RWPE2 (cell line): ENCODE results near the gene TENM4.

Experiments
- ATAC-seq: fragments of 200-7000 bp; cut with Tn5 transposase; 3 replicates; pipeline ENCODE4 v1.9.1; 2021; ENCODE audit warnings: low read depth
- DNase-seq: peaks from one replicate; pipeline ENCODE4 v3.0.0-alpha.2; 2020; ENCODE audit warnings: low spot score
- H3K27ac ChIP-seq: fragments of 450-650 bp; 2 replicates; pipeline ENCODE4 v1.5.1; 2017; ENCODE audit warnings: mild to moderate bottlenecking; ENCODE audit not compliant: poor library complexity, severe bottlenecking
- H3K27me3 ChIP-seq: fragments of 250-450 bp; sonication (Bioruptor Pico); 2 replicates; pipeline ENCODE4 v1.5.1; 2021; ENCODE audit warnings: mild to moderate bottlenecking, moderate library complexity; ENCODE audit not compliant: insufficient read depth, poor library complexity, severe bottlenecking
- H3K36me3 ChIP-seq: fragments of 250-450 bp; sonication (Bioruptor Pico); 2 replicates; pipeline ENCODE4 v1.5.1; 2020; ENCODE audit warnings: low read depth, mild to moderate bottlenecking, moderate library complexity
- H3K4me1 ChIP-seq: fragments of 250-450 bp; sonication (Bioruptor Pico); 2 replicates; pipeline ENCODE4 v1.5.1; 2021; ENCODE audit warnings: mild to moderate bottlenecking, moderate library complexity; ENCODE audit not compliant: insufficient read depth, poor library complexity, severe bottlenecking
- H3K4me3 ChIP-seq: fragments of 250-450 bp; sonication (Bioruptor Pico); 2 replicates; pipeline ENCODE4 v1.5.1; 2021; ENCODE audit warnings: mild to moderate bottlenecking, moderate library complexity; ENCODE audit not compliant: severe bottlenecking
- H3K9me3 ChIP-seq: fragments of 250-450 bp; sonication (Bioruptor Pico); 2 replicates; pipeline ENCODE4 v1.5.1; 2021; ENCODE audit warnings: mild to moderate bottlenecking, moderate library complexity; ENCODE audit not compliant: severe bottlenecking
- TF ChIP-seq, protein P1 (sequence below): fragments of 450-650 bp; IDR thresholded peaks from one replicate; pipeline ENCODE4 v1.5.1; 2017; ENCODE audit warnings: mild to moderate bottlenecking, moderate library complexity; ENCODE audit not compliant: poor library complexity, severe bottlenecking

The TENM4 gene

DNA sequence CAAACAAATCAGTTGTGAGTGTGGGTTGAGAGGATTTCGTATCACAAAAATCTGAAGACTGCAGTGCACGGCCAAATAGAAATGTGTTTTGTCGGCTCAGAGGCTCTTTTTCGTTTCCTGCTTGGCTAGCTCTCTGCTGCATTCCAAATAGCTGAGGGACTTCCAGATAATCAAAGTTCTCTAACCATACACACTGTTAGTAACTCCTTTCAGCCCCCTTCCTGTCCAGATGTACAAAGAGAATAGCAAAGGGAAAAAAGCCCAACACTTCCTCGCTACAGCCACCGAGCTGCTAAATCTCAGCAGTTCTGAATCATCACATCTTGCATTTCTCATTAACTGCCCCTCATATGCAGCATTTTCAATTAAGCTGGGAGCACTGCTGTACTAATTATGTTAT, 203.1 kb downstream of the TENM4 start:
- H3K27ac ChIP-seq = peak overlapping the region; percentile 20
- no peak for DNase-seq
- peaks cover 9% of the 10 kb centered on the region for H3K4me1 ChIP-seq
- H3K9me3 ChIP-seq = no peaks in the 10 kb centered on the region
- H3K36me3 ChIP-seq = no peaks in the 10 kb centered on the region
- TF ChIP-seq, protein P1, sequence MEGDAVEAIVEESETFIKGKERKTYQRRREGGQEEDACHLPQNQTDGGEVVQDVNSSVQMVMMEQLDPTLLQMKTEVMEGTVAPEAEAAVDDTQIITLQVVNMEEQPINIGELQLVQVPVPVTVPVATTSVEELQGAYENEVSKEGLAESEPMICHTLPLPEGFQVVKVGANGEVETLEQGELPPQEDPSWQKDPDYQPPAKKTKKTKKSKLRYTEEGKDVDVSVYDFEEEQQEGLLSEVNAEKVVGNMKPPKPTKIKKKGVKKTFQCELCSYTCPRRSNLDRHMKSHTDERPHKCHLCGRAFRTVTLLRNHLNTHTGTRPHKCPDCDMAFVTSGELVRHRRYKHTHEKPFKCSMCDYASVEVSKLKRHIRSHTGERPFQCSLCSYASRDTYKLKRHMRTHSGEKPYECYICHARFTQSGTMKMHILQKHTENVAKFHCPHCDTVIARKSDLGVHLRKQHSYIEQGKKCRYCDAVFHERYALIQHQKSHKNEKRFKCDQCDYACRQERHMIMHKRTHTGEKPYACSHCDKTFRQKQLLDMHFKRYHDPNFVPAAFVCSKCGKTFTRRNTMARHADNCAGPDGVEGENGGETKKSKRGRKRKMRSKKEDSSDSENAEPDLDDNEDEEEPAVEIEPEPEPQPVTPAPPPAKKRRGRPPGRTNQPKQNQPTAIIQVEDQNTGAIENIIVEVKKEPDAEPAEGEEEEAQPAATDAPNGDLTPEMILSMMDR = no peak
- no peak for ATAC-seq
- no peaks in the 10 kb centered on the region for H3K27me3 ChIP-seq
- H3K4me3 ChIP-seq = no peak overlapping the region

DNA sequence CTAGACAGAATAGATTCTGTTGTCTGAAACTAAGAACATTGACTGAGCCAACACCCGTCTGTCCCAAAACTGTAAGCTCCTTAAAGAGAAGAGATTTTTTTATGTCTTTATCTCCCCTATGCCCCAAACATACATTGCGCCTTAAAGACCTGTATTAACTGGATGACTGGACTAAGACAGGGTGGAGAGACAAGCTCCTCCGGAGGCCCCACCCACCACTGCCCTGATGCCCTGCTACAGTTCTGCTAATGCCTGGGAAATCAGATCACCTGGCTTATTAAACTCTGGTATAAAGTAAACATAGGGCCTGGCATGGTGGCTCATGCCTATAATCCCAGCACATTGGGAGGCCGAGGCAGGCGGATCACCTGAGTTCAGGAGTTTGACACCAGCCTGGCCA, 203.7 kb downstream of the TENM4 start:
- Histone ChIP-seq H3K27ac (peak overlapping the region; percentile 20), H3K9me3 (no peaks in the 10 kb centered on the region), H3K36me3 (no peaks in the 10 kb centered on the region), H3K4me1 (peaks cover 9% of the 10 kb centered on the region), H3K27me3 (no peaks in the 10 kb centered on the region), H3K4me3 (no peak overlapping the region)
- DNase-seq (no peak), ATAC-seq (peak; percentile 28; the same call in 2 of the 3 replicates)
- TF ChIP-seq, protein P1 = no peak

DNA sequence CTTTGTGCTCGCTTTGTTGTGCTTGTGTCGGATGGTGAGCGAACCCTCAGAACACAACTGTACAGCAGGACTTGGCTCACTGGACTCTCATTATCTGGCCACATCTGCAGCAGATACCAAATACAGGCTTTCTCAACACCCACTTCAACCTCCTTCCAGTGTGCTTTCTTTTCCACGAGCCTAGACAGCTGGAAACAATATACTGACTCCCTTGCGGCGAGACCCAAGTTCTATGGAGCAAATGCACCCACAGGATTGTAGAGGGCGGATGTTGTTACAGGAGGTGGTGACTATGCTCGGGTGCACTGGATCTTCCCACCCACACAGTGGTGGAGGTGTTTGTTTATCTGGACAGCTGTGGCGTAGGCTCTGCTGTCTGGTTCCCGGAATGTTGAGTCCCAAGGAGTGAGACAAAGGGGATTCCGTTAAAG, 204.3 kb downstream of the TENM4 start:
- Histone ChIP-seq H3K36me3 (no peaks in the 10 kb centered on the region), H3K4me3 (no peak overlapping the region), H3K4me1 (peaks cover 9% of the 10 kb centered on the region), H3K27ac (peak overlapping the region; percentile 20), H3K27me3 (no peaks in the 10 kb centered on the region), H3K9me3 (no peaks in the 10 kb centered on the region)
- ATAC-seq = peak; percentile 13; the same call in 1 of the 3 replicates
- TF ChIP-seq, protein P1 = no peak
- no peak for DNase-seq

DNA sequence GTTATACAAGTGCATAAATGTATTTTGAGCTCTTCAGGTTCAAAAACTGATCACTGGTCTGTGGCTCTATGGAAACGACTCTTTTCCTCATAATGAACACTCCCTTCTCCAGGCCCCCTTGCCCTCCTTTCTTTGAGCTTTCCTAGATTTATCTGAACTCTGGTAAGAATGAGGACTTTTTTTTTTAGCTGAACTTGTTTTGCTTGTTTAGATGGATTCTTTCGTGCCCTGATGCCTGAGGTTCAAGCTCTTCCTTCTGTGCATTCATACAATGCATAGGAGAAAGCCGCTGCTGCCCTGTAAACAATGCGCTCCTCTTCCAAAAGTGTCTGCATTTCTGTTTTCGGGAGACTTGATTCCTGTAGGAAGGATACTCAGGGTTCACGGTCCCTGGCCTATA, 205.1 kb downstream of the TENM4 start:
- no peak for DNase-seq
- no peaks in the 10 kb centered on the region for H3K9me3 ChIP-seq
- TF ChIP-seq, protein P1 = no peak
- H3K27me3 ChIP-seq = no peaks in the 10 kb centered on the region
- H3K4me1 ChIP-seq = peaks cover 9% of the 10 kb centered on the region
- no peak for ATAC-seq
- no peak overlapping the region for H3K4me3 ChIP-seq
- no peak overlapping the region for H3K27ac ChIP-seq
- H3K36me3 ChIP-seq = no peaks in the 10 kb centered on the region

DNA sequence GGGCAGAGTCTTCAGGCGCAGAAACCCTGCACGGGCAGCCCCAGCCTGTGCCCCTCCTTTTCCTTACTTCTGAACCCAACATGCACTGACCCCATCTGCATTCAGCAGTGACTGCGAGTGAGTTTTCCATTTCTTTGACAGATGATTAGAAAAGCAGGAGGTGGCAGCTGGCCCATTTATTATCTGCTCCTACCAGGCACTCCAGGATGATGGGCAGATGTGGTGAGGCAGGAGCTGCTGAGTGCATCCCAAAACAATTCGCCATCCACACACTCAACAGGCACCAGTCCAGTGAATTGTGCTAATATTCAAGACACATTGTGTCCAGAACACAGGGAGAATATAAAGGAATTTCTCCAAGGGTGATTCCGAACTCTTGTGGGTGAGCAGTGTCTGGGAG, 208.5 kb downstream of the TENM4 start:
- peaks cover 9% of the 10 kb centered on the region for H3K4me1 ChIP-seq
- no peak for ATAC-seq
- no peaks in the 10 kb centered on the region for H3K36me3 ChIP-seq
- no peak for DNase-seq
- TF ChIP-seq, protein P1 = no peak
- H3K4me3 ChIP-seq = no peak overlapping the region
- no peak overlapping the region for H3K27ac ChIP-seq
- H3K9me3 ChIP-seq = no peaks in the 10 kb centered on the region
- H3K27me3 ChIP-seq = no peaks in the 10 kb centered on the region
